Thyroid gland (tissue), 4 donors: ENCODE results near the gene ZNF723. TPM values are rescaled to one million over a fixed set of nuclear protein-coding genes. Genes with fewer than 3 reads are reported as not detected.
"Not testable (repeated sequence)": the region's sequence is repeated elsewhere in the genome, so short reads cannot be mapped to it uniquely, and the experiment has no call there.

ENCODE experiments used
- DNase-seq, 2 donors: peaks; one replicate each; pipeline ENCODE4 v3.0.0-alpha.2; 2019
- H3K27ac ChIP-seq, 3 donors: fragments of 200-600 bp; sonication (generic); 1 replicate in 2 of 3; 2 replicates in 1 of 3; pipeline ENCODE4 v1.5.1; 2016 to 2019; ENCODE audit warnings: mild to moderate bottlenecking in 1 of 3, moderate library complexity in 1 of 3
- H3K27me3 ChIP-seq: fragments of 200-600 bp; sonication (generic); one replicate; pipeline ENCODE4 v1.5.1; 2019
- H3K36me3 ChIP-seq, 2 donors: fragments of 200-600 bp; sonication (generic); one replicate each; pipeline ENCODE4 v1.5.1; 2016 to 2019
- H3K4me1 ChIP-seq, 2 donors: fragments of 200-600 bp; sonication (generic); one replicate each; pipeline ENCODE4 v1.5.1; 2017 to 2019
- H3K4me3 ChIP-seq, 3 donors: fragments of 200-600 bp; sonication (generic); replicated peaks in 1 of 3; 1 replicate in 2 of 3; 2 replicates in 1 of 3; pipeline ENCODE4 v1.5.1; 2016; ENCODE audit warnings: mild to moderate bottlenecking in 1 of 3
- H3K9me3 ChIP-seq: fragments of 200-600 bp; sonication (generic); one replicate; pipeline ENCODE4 v1.5.1; 2017
- CTCF ChIP-seq, 6 experiments: fragments of 200-600 bp in 3 of 6; fragments of 450-650 bp in 3 of 6; sonication (generic) in 3 of 6; IDR thresholded peaks; one replicate each; pipeline ENCODE4 v1.5.1; 2016 to 2019; ENCODE audit warnings: antibody characterized with exemption in 6 of 6, mild to moderate bottlenecking in 2 of 6, inconsistent platforms in 1 of 6, moderate library complexity in 1 of 6
- POLR2A ChIP-seq, 2 donors: fragments of 450-650 bp; IDR thresholded peaks; one replicate each; pipeline ENCODE4 v1.6.1; 2017; ENCODE audit warnings: antibody characterized with exemption in 2 of 2, mild to moderate bottlenecking in 2 of 2, moderate library complexity in 1 of 2
- WGBS, 2 donors: methylation state at CpG; one replicate each; pipeline ENCODE4 v1.1.5; 2017; 5-methylcytosine and 5-hydroxymethylcytosine counted together
- intact Hi-C: fragments of 100-400 bp; cut with DNase I; formaldehyde crosslinking; loops from one replicate; pipeline ENCODE4 v1.15.1; 2023
- total RNA-seq, 4 donors: library from RNA; depleted of rRNA; stranded (reverse); fragments of >200 nt; gene quantifications; one replicate each; pipeline ENCODE4 v1.2.3, GENCODE V29; 2016

ZNF723 gene
- under 1 TPM in 1 of 4 donors, not detected in 3; 0.22 TPM for total RNA-seq

- TF ChIP-seq CTCF (IDR thresholded peaks at IDR 0.05), result no peak
- TF ChIP-seq POLR2A (IDR thresholded peaks at IDR 0.05), result no peak
- no peaks in the 10 kb centered on the region for H3K36me3 ChIP-seq
- H3K9me3 ChIP-seq, result no peaks in the 10 kb centered on the region
- no peak within 1 kb of the TSS for H3K4me3 ChIP-seq
- no peaks in the 10 kb centered on the region for H3K27me3 ChIP-seq
- 12 to 13% methylated on average over 22 to 31 of the region's 31 CpGs for WGBS, 2 donors
- intact Hi-C loops, result no loop called here
- no peak within 1 kb of the TSS for H3K27ac ChIP-seq
- no peak for DNase-seq
- H3K4me1 ChIP-seq, result no peaks in the 10 kb centered on the region
Measured at GRCh38 chr19:22832031-22832762, at the start of gene ZNF723. Gene ZNF723, plus strand, starts transcription at chr19:22832291. Its CDS starts 89 bp downstream, at chr19:22832380.

- Histone ChIP-seq H3K36me3 (no peaks in the 10 kb centered on the region), H3K4me1 (no peaks in the 10 kb centered on the region), H3K27me3 (no peaks in the 10 kb centered on the region), H3K9me3 (no peaks in the 10 kb centered on the region), H3K27ac (no peak within 1 kb of the TSS), H3K4me3 (no peak within 1 kb of the TSS)
- peak; percentile 27 to 42 for DNase-seq
- TF ChIP-seq CTCF (IDR thresholded peaks at IDR 0.05) (no peak), POLR2A (IDR thresholded peaks at IDR 0.05) (no peak)
- intact Hi-C loops, result no loop called here
- WGBS, 2 donors, result 3 to 4% methylated on average over 29 to 30 of the region's 36 CpGs
Measured at GRCh38 chr19:22783651-22784410, 48.3 kb upstream of the ZNF723 start, which contains the start of gene ZNF99. Gene ZNF99, minus strand, starts transcription at chr19:22784151. Its CDS starts 135 bp downstream, at chr19:22784016.

GRCh38 chr19:22792863-22793262, 39.2 kb upstream of the ZNF723 start:
- intact Hi-C loops, H3K36me3 ChIP-seq, H3K4me1 ChIP-seq, H3K9me3 ChIP-seq, H3K27ac ChIP-seq, DNase-seq, H3K4me3 ChIP-seq, H3K27me3 ChIP-seq: not testable (repeated sequence)
- 94 to 95% methylated on average over 4 of the region's 4 CpGs for WGBS, 2 donors

GRCh38 chr19:22797040-22797439, 35.1 kb upstream of the ZNF723 start:
- no peak for TF ChIP-seq POLR2A (IDR thresholded peaks at IDR 0.05)
- Histone ChIP-seq H3K9me3 (no peaks in the 10 kb centered on the region), H3K27ac (no peak overlapping the region), H3K4me3 (no peak overlapping the region), H3K27me3 (no peaks in the 10 kb centered on the region), H3K4me1 (no peaks in the 10 kb centered on the region), H3K36me3 (no peaks in the 10 kb centered on the region)
- no peak for DNase-seq
- intact Hi-C loops, result no loop called here
- 41 to 42% methylated on average over 5 of the region's 5 CpGs for WGBS, 2 donors

- Histone ChIP-seq H3K4me1 (no peaks in the 10 kb centered on the region), H3K36me3 (no peaks in the 10 kb centered on the region), H3K27ac (no peak overlapping the region), H3K4me3 (no peak overlapping the region), H3K9me3 (no peaks in the 10 kb centered on the region), H3K27me3 (no peaks in the 10 kb centered on the region)
- intact Hi-C loops, result no loop called here
- TF ChIP-seq POLR2A (IDR thresholded peaks at IDR 0.05) (no peak), CTCF (IDR thresholded peaks at IDR 0.05) (no peak)
- no peak for DNase-seq
- WGBS, 2 donors, result 26 to 27% methylated on average over 10 to 11 of the region's 11 CpGs
Measured at GRCh38 chr19:22806418-22806817, 25.7 kb upstream of the ZNF723 start.
